ENCODE data around the gene BCAS3.
A peak's percentile ranks its signal among the peaks of the same experiment; 100 is the strongest.

The BCAS3 gene

GRCh38 chr17:61394630-61395408 is 717.2 kb downstream of the BCAS3 start:
- DNase-seq: no peak

- DNase-seq: no peak
These were observed 717.8 kb downstream of the BCAS3 start for GRCh38 chr17:61395409-61395982.

- no peak for DNase-seq
These were observed 718.4 kb downstream of the BCAS3 start for GRCh38 chr17:61395983-61396585.

- no peak for DNase-seq
These were observed 719.0 kb downstream of the BCAS3 start for GRCh38 chr17:61396586-61397085.

- no peak for DNase-seq
These were observed 719.6 kb downstream of the BCAS3 start for GRCh38 chr17:61397086-61397842.

- DNase-seq: no peak
These were observed 721.1 kb downstream of the BCAS3 start for GRCh38 chr17:61398721-61399130.

GRCh38 chr17:61399131-61400065 is 721.7 kb downstream of the BCAS3 start, which contains the start of gene TBX2:
TBX2 (plus strand) TSS chr17:61399843; CDS start chr17:61400177, 334 bp downstream.
- no peak for DNase-seq

GRCh38 chr17:61400066-61400716 is 722.5 kb downstream of the BCAS3 start:
- DNase-seq: no peak

GRCh38 chr17:61400717-61401388 is 723.2 kb downstream of the BCAS3 start:
- no peak for DNase-seq

- no peak for DNase-seq
These were observed 723.9 kb downstream of the BCAS3 start for GRCh38 chr17:61401389-61402072.

GRCh38 chr17:61402073-61402541 is 724.5 kb downstream of the BCAS3 start:
- no peak for DNase-seq

- DNase-seq: peak; percentile 60
These were observed 725.5 kb downstream of the BCAS3 start for GRCh38 chr17:61402978-61403800.

- DNase-seq: no peak
These were observed 726.4 kb downstream of the BCAS3 start for GRCh38 chr17:61403801-61404662.

- no peak for DNase-seq
These were observed 726.9 kb downstream of the BCAS3 start for GRCh38 chr17:61404663-61404912.

- DNase-seq: no peak
These were observed 727.4 kb downstream of the BCAS3 start for GRCh38 chr17:61404913-61405685.

GRCh38 chr17:61405686-61406536 is 728.3 kb downstream of the BCAS3 start:
- DNase-seq: no peak

- DNase-seq: no peak
These were observed 728.8 kb downstream of the BCAS3 start for GRCh38 chr17:61406537-61406845.

Data from NCI-H1436 treated with DMSO at 0.1 percent for 48 hours (cell line).